ENCODE data around the gene ERMP1. TPM values are rescaled to one million over a fixed set of nuclear protein-coding genes. Genes with fewer than 3 reads are reported as not detected.

The ERMP1 gene
- total RNA-seq, 5 donors from 2014 or later (not counting 1 experiment from before 2014, with no cell fraction given), result 12.1 to 23.5 (median 17.7) TPM

DNA sequence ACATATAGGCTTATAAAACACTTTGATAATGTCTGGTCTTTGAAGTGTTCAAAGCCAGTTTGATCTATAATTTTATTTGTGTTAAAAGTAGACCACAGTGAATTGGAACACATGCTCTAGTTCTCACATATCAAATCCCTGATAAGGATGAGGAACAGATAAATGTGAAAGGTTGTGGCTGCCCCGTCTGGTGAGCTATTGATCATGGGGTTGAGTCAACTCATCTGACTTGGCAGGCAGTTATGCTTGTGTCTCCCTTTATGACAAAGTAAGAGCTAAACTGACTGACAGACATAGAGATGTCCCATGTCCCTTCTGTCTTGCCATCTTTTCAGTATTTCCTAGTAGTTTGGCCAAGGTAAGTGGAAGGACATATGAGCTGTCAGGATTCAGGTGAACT, 2.9 kb upstream of the ERMP1 start:
- Mint-ChIP-seq H3K4me3 (no peak overlapping the region), H3K36me3 (no peaks in the 10 kb centered on the region), H3K9me3 (no peaks in the 10 kb centered on the region), H3K27ac (no peak overlapping the region), H3K4me1 (peaks cover 30 to 50% (median 41%) of the 10 kb centered on the region in 3 donors), H3K27me3 (peaks cover 0 to 1% of the 10 kb centered on the region in 2 donors)
- DNase-seq (no peak), ATAC-seq (replicated peaks in 1 of 4) (no peak)
- H3K27ac ChIP-seq (ENCODE audit: low read length), result no peak overlapping the region
- peaks cover 12 to 31% of the 10 kb centered on the region in 2 experiments for H3K4me1 ChIP-seq (ENCODE audit: control insufficient read depth in 1 of 2, extremely low read depth in 1 of 2, insufficient read depth in 2 of 2, low read length in 2 of 2)
- ChIA-PET POLR2A (interaction anchor here in 1 of 2 donors (1.2 kb wide), 1 partner anchor 9 kb away, joined by 5 read pairs; no protein-coding TSS in a partner anchor), CTCF (interaction anchor here in 1 of 2 donors (0.5 kb wide), 1 partner anchor 233 kb away, joined by 6 read pairs; no protein-coding TSS in a partner anchor)
- H3K9me3 ChIP-seq, result no peaks in the 10 kb centered on the region
- H3K27me3 ChIP-seq (replicated peaks in 1 of 2; ENCODE audit: control insufficient read depth in 2 of 2, extremely low read depth in 1 of 2, insufficient read depth in 2 of 2, low read length in 1 of 2), result no peaks in the 10 kb centered on the region
- no CpG with 5 or more reads among the region's 1 CpG for WGBS (ENCODE audit: insufficient coverage)
- H3K4me3 ChIP-seq (ENCODE audit: control insufficient read depth in 1 of 2, extremely low read depth in 1 of 2, low read length in 1 of 2), result no peak overlapping the region
- no peaks in the 10 kb centered on the region for H3K36me3 ChIP-seq (ENCODE audit: control insufficient read depth in 2 of 2, extremely low read depth in 1 of 2, insufficient read depth in 1 of 2, low read length in 1 of 2)

DNA sequence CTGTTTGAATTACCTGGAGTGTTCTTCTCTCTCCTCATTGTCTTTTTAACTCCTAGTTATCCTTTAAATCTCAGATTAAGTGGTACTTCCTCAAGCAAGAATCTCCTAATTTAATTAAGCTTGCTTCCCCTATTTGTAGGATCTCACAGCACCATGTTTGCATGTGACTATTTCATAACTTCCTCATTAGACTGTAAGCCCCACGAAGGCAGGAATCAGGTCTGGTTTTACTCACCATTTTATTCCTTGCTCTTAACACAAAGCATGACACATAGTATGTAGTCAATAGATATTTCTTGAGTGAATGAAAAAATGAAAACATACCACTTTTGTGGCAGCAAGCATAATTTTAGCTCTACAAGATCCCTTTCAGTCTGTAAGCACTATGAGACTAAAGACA, 1.3 kb upstream of the ERMP1 start:
- POLR2A ChIA-PET, result no interaction called here
- ATAC-seq (replicated peaks in 1 of 4), result no peak
- no CpG with 5 or more reads among the region's 1 CpG for WGBS (ENCODE audit: insufficient coverage)

DNA sequence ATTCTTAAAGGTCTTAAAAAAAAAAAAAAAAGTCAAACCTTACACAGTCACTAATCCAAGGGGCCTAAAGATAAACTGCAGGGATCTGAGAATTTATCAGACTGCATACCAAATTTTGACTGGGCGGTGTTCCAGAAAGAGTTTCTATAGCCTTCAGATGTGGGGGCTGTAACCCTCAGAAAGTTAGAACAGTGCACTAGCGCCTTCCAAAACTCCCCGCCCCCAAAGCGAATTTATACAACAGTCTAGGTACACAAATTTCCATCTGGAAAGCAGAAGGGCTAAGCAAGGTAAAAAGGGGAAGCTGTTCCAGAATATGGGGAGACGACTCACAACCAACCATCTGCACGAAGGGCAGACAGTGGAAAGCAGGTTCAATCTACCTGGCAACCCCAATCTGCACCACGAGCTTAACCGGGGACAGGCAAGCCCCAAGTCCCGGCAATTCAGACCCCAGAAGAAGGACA, 813 bp downstream of the ERMP1 start:
- H3K4me3 Mint-ChIP-seq, result peak overlapping the region; percentile 84 to 93 (median 91)
- POLR2A ChIA-PET, result interaction anchor here (0.6 to 1.0 kb wide), 6 partner anchors 10 to 581 kb away, joined by 3 to 6 read pairs (median 4); partner anchors contain the start of gene UHRF2 (in 1 of the 2)
- H3K36me3 Mint-ChIP-seq, result peaks cover 5% of the 10 kb centered on the region
- H3K27ac Mint-ChIP-seq, result peak overlapping the region; percentile 72 to 73
- peak overlapping the region; percentile 69 to 74 for H3K4me3 ChIP-seq (ENCODE audit: control insufficient read depth in 1 of 2, extremely low read depth in 1 of 2, low read length in 1 of 2)
- H3K27me3 ChIP-seq (replicated peaks in 1 of 2; ENCODE audit: control insufficient read depth in 2 of 2, extremely low read depth in 1 of 2, insufficient read depth in 2 of 2, low read length in 1 of 2), result no peaks in the 10 kb centered on the region
- peak; percentile 22 to 36 (median 32) for ATAC-seq (replicated peaks in 1 of 4)
- no peaks in the 10 kb centered on the region for H3K27me3 Mint-ChIP-seq
- CTCF ChIA-PET, result interaction anchor here (0.7 to 4.8 kb wide), 11 partner anchors 9 to 382 kb away, joined by 3 to 30 read pairs (median 4); partner anchors contain the start of gene CD274 (in 1 of the 2)
- peaks cover 48 to 61% (median 51%) of the 10 kb centered on the region in 3 donors for H3K4me1 Mint-ChIP-seq
- no peaks in the 10 kb centered on the region for H3K9me3 Mint-ChIP-seq
- no peaks in the 10 kb centered on the region for H3K9me3 ChIP-seq
- peak in 14 of 35 experiments; percentile 8 to 46 (median 12) for DNase-seq
- H3K27ac ChIP-seq (ENCODE audit: low read length), result no peak overlapping the region
- H3K4me1 ChIP-seq (ENCODE audit: control insufficient read depth in 1 of 2, extremely low read depth in 1 of 2, insufficient read depth in 2 of 2, low read length in 2 of 2), result peaks cover 16 to 21% of the 10 kb centered on the region in 2 experiments
- peaks cover 0 to 10% of the 10 kb centered on the region in 2 donors for H3K36me3 ChIP-seq (ENCODE audit: control insufficient read depth in 2 of 2, extremely low read depth in 1 of 2, insufficient read depth in 1 of 2, low read length in 1 of 2)
- 3% methylated on average over 5 of the region's 9 CpGs for WGBS (ENCODE audit: insufficient coverage)

More for the DNA sequence above, 1.3 kb upstream of the ERMP1 start:
- Histone ChIP-seq H3K9me3 (no peaks in the 10 kb centered on the region), H3K4me3 (ENCODE audit: control insufficient read depth in 1 of 2, extremely low read depth in 1 of 2, low read length in 1 of 2) (no peak overlapping the region), H3K4me1 (ENCODE audit: control insufficient read depth in 1 of 2, extremely low read depth in 1 of 2, insufficient read depth in 2 of 2, low read length in 2 of 2) (peaks cover 16 to 21% of the 10 kb centered on the region in 2 experiments), H3K36me3 (ENCODE audit: control insufficient read depth in 2 of 2, extremely low read depth in 1 of 2, insufficient read depth in 1 of 2, low read length in 1 of 2) (no peaks in the 10 kb centered on the region), H3K27ac (ENCODE audit: low read length) (no peak overlapping the region), H3K27me3 (replicated peaks in 1 of 2; ENCODE audit: control insufficient read depth in 2 of 2, extremely low read depth in 1 of 2, insufficient read depth in 2 of 2, low read length in 1 of 2) (no peaks in the 10 kb centered on the region)
- Mint-ChIP-seq H3K4me3 (peak overlapping the region in 2 of 3 donors; percentile 28 to 93), H3K36me3 (no peaks in the 10 kb centered on the region), H3K4me1 (peaks cover 39 to 53% (median 44%) of the 10 kb centered on the region in 3 donors), H3K9me3 (no peaks in the 10 kb centered on the region), H3K27me3 (no peaks in the 10 kb centered on the region), H3K27ac (peak overlapping the region; percentile 2 to 8)
- CTCF ChIA-PET, result interaction anchor here in 1 of 2 donors (0.5 to 4.8 kb wide), 4 partner anchors 7 to 809 kb away, joined by 4 to 30 read pairs (median 4); no protein-coding TSS in a partner anchor
- DNase-seq, result no peak

DNA sequence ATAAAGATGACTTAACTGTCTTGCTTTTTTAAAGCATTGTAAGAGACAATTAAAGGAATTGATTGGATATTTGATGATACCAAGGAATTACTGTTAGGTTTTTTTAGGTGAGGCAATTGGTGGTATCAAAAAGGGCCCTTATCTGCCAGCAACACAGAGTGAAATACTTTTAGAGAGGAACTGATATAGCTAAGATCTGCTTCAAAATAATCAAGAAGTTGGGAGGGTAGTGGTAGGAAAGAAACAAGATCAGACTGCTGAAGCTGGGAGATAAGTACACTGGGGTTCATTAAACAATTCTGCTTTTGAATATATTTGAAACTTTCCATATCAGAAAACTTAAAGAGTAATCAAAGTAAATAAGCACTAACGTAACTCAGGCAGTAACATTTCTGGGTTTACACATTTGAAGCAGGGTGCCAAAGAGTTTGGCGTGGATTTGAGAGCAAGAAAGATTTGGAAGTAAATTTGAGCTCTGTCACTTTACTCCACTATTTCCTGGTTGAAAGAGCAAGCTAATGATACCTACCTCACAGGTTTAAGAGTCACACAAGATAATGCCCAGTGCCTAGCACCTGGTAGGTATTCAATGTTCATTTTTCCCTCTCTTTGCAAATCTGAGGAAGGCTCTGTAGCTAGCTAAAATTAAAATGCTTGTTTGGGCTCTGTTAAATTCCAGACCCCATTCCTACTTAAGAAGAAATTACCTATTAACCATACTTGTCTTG, 6.9 kb downstream of the ERMP1 start:
- ATAC-seq (replicated peaks in 1 of 4) (no peak), DNase-seq (no peak)
- Mint-ChIP-seq H3K4me1 (peaks cover 27 to 46% (median 41%) of the 10 kb centered on the region in 3 donors), H3K4me3 (no peak overlapping the region), H3K36me3 (peaks cover 34% of the 10 kb centered on the region), H3K27me3 (no peaks in the 10 kb centered on the region), H3K27ac (peak overlapping the region; percentile 10 to 70), H3K9me3 (no peaks in the 10 kb centered on the region)
- CTCF ChIA-PET, result interaction anchor here (0.5 to 0.6 kb wide), 2 partner anchors 226 to 429 kb away, joined by 3 to 11 read pairs; no protein-coding TSS in a partner anchor
- no peak overlapping the region for H3K4me3 ChIP-seq (ENCODE audit: control insufficient read depth in 1 of 2, extremely low read depth in 1 of 2, low read length in 1 of 2)
- H3K27me3 ChIP-seq (replicated peaks in 1 of 2; ENCODE audit: control insufficient read depth in 2 of 2, extremely low read depth in 1 of 2, insufficient read depth in 2 of 2, low read length in 1 of 2), result no peaks in the 10 kb centered on the region
- peaks cover under 1 to 5% of the 10 kb centered on the region in 2 experiments for H3K4me1 ChIP-seq (ENCODE audit: control insufficient read depth in 1 of 2, extremely low read depth in 1 of 2, insufficient read depth in 2 of 2, low read length in 2 of 2)
- no peaks in the 10 kb centered on the region for H3K9me3 ChIP-seq
- no peak overlapping the region for H3K27ac ChIP-seq (ENCODE audit: low read length)
- peaks cover 0 to 45% of the 10 kb centered on the region in 2 donors for H3K36me3 ChIP-seq (ENCODE audit: control insufficient read depth in 2 of 2, extremely low read depth in 1 of 2, insufficient read depth in 1 of 2, low read length in 1 of 2)
- no CpG with 5 or more reads among the region's 2 CpGs for WGBS (ENCODE audit: insufficient coverage)
- POLR2A ChIA-PET, result no interaction called here

- ChIA-PET CTCF (no interaction called here), POLR2A (no interaction called here)
- peaks cover 39% of the 10 kb centered on the region for H3K36me3 Mint-ChIP-seq
- H3K4me3 ChIP-seq (ENCODE audit: control insufficient read depth in 1 of 2, extremely low read depth in 1 of 2, low read length in 1 of 2), result no peak overlapping the region
- H3K4me1 Mint-ChIP-seq, result peaks cover 20 to 39% (median 37%) of the 10 kb centered on the region in 3 donors
- H3K36me3 ChIP-seq (ENCODE audit: control insufficient read depth in 2 of 2, extremely low read depth in 1 of 2, insufficient read depth in 1 of 2, low read length in 1 of 2), result peaks cover 0 to 52% of the 10 kb centered on the region in 2 donors
- no peaks in the 10 kb centered on the region for H3K9me3 ChIP-seq
- DNase-seq (no peak), ATAC-seq (replicated peaks in 1 of 4) (no peak)
- H3K27me3 ChIP-seq (replicated peaks in 1 of 2; ENCODE audit: control insufficient read depth in 2 of 2, extremely low read depth in 1 of 2, insufficient read depth in 2 of 2, low read length in 1 of 2), result no peaks in the 10 kb centered on the region
- peaks cover 0 to 5% of the 10 kb centered on the region in 2 experiments for H3K4me1 ChIP-seq (ENCODE audit: control insufficient read depth in 1 of 2, extremely low read depth in 1 of 2, insufficient read depth in 2 of 2, low read length in 2 of 2)
- H3K27ac Mint-ChIP-seq, result peak overlapping the region in 1 of 2 donors; percentile 8
- H3K27me3 Mint-ChIP-seq, result no peaks in the 10 kb centered on the region
- H3K4me3 Mint-ChIP-seq, result no peak overlapping the region
- WGBS (ENCODE audit: insufficient coverage), result 67% methylated on average over 1 of the region's 1 CpG
- no peak overlapping the region for H3K27ac ChIP-seq (ENCODE audit: low read length)
- no peaks in the 10 kb centered on the region for H3K9me3 Mint-ChIP-seq
Observed at GRCh38 chr9:5825223-5825622, 7.7 kb downstream of the ERMP1 start.

- Mint-ChIP-seq H3K9me3 (no peaks in the 10 kb centered on the region), H3K36me3 (peaks cover 52% of the 10 kb centered on the region), H3K27me3 (no peaks in the 10 kb centered on the region), H3K27ac (peak overlapping the region in 1 of 2 donors; percentile 39), H3K4me3 (no peak overlapping the region), H3K4me1 (peaks cover under 1 to 17% (median 16%) of the 10 kb centered on the region in 3 donors)
- Histone ChIP-seq H3K27me3 (replicated peaks in 1 of 2; ENCODE audit: control insufficient read depth in 2 of 2, extremely low read depth in 1 of 2, insufficient read depth in 2 of 2, low read length in 1 of 2) (no peaks in the 10 kb centered on the region), H3K4me1 (ENCODE audit: control insufficient read depth in 1 of 2, extremely low read depth in 1 of 2, insufficient read depth in 2 of 2, low read length in 2 of 2) (no peaks in the 10 kb centered on the region), H3K27ac (ENCODE audit: low read length) (no peak overlapping the region), H3K4me3 (ENCODE audit: control insufficient read depth in 1 of 2, extremely low read depth in 1 of 2, low read length in 1 of 2) (no peak overlapping the region), H3K36me3 (ENCODE audit: control insufficient read depth in 2 of 2, extremely low read depth in 1 of 2, insufficient read depth in 1 of 2, low read length in 1 of 2) (peaks cover 0 to 49% of the 10 kb centered on the region in 2 donors), H3K9me3 (no peaks in the 10 kb centered on the region)
- ATAC-seq (replicated peaks in 1 of 4) (no peak), DNase-seq (no peak)
- no CpG with 5 or more reads among the region's 1 CpG for WGBS (ENCODE audit: insufficient coverage)
- ChIA-PET CTCF (interaction anchor here in 1 of 2 donors (0.7 kb wide), 1 partner anchor 11 kb away, joined by 6 read pairs; no protein-coding TSS in a partner anchor), POLR2A (no interaction called here)
Observed at GRCh38 chr9:5820425-5820824, 12.5 kb downstream of the ERMP1 start.

Data from T-cell (primary cell).